OCI-LY3 (cell line): ENCODE measurements around the gene PLD1.

Experiments
- H2AFZ ChIP-seq: fragments of 200-600, 300-600 bp; shearing (Covaris generic); 2 replicates; pipeline ENCODE4 v1.6.0; 2014; ENCODE audit warnings: antibody characterized with exemption, low read depth, low read length
- H3K27ac ChIP-seq: fragments of 200-600, 300-600 bp; sonication (generic); 2 replicates; pipeline ENCODE4 v1.5.1; 2014; ENCODE audit warnings: mild to moderate bottlenecking, low read length, moderate library complexity, mixed read lengths
- H3K27me3 ChIP-seq: fragments of 200-600, 300-600 bp; sonication (generic); 2 replicates; pipeline ENCODE4 v1.6.1; 2014; ENCODE audit warnings: low read depth, low read length, mixed read lengths
- H3K36me3 ChIP-seq: fragments of 200-600, 300-600 bp; sonication (generic); replicated peaks from 2 replicates; pipeline ENCODE3; 2014; ENCODE audit warnings: low read depth, low read length, mixed read lengths
- H3K4me1 ChIP-seq: fragments of 300-600, 200-600 bp; sonication (generic); 2 replicates; pipeline ENCODE4 v1.6.1; 2014; ENCODE audit warnings: low read length, mixed read lengths
- H3K4me2 ChIP-seq: fragments of 200-600, 300-600 bp; sonication (generic); 2 replicates; pipeline ENCODE4 v1.6.1; 2014; ENCODE audit warnings: low read length, mixed read lengths
- H3K4me3 ChIP-seq: fragments of 300-600, 200-600 bp; sonication (generic); 2 replicates; pipeline ENCODE4 v1.5.1; 2014; ENCODE audit warnings: antibody characterized with exemption, mild to moderate bottlenecking, low read length, moderate library complexity
- H3K79me2 ChIP-seq: fragments of 300-600, 200-600 bp; shearing (Covaris generic); 2 replicates; pipeline ENCODE4 v1.6.1; 2014; ENCODE audit warnings: mild to moderate bottlenecking, low read length, mixed read lengths
- H3K9ac ChIP-seq: fragments of 300-600, 200-600 bp; shearing (Covaris generic); 2 replicates; pipeline ENCODE4 v1.6.0; 2014; ENCODE audit warnings: mild to moderate bottlenecking, low read length, moderate library complexity
- H3K9me3 ChIP-seq: fragments of 200-600, 300-600 bp; shearing (Covaris generic); 2 replicates; pipeline ENCODE4 v1.6.1; 2014; ENCODE audit warnings: low read length, mixed read lengths; ENCODE audit not compliant: insufficient read depth
- H4K20me1 ChIP-seq: fragments of 200-600, 300-600 bp; sonication (generic); 2 replicates; pipeline ENCODE4 v1.6.1; 2016; ENCODE audit warnings: low read length, mixed read lengths; ENCODE audit not compliant: insufficient read depth
- CTCF ChIP-seq: fragments of 200-600, 300-600 bp; sonication (generic); IDR thresholded peaks from 2 replicates; pipeline ENCODE4 v1.5.1; 2014; ENCODE audit warnings: antibody characterized with exemption, low read length, low read depth
- EZH2phosphoT487 ChIP-seq: fragments of 200-600 bp; shearing (Covaris generic); IDR thresholded peaks from 2 replicates; pipeline ENCODE4 v1.6.1; 2018; ENCODE audit warnings: antibody characterized with exemption, mixed run types, low read depth

Gene PLD1

GRCh38 chr3:171813897-171814460 lies 3.7 kb upstream of the PLD1 start:
- Histone ChIP-seq H3K36me3 (no peaks in the 10 kb centered on the region), H3K4me2 (no peak overlapping the region), H3K9ac (no peak overlapping the region), H3K27ac (no peak overlapping the region), H3K4me1 (no peaks in the 10 kb centered on the region), H3K27me3 (no peaks in the 10 kb centered on the region), H2AFZ (no peak overlapping the region), H3K4me3 (no peak overlapping the region), H4K20me1 (no peaks in the 10 kb centered on the region), H3K9me3 (no peaks in the 10 kb centered on the region), H3K79me2 (no peaks in the 10 kb centered on the region)
- TF ChIP-seq EZH2phosphoT487: no peak
- no peak for TF ChIP-seq CTCF

GRCh38 chr3:171813278-171813896 lies 3.1 kb upstream of the PLD1 start:
- TF ChIP-seq EZH2phosphoT487 (no peak), CTCF (no peak)
- no peak overlapping the region for H3K27ac ChIP-seq
- no peak overlapping the region for H2AFZ ChIP-seq

GRCh38 chr3:171812811-171813210 lies 2.5 kb upstream of the PLD1 start:
- no peak for TF ChIP-seq CTCF
- no peak for TF ChIP-seq EZH2phosphoT487
- Histone ChIP-seq H3K4me1 (no peaks in the 10 kb centered on the region), H3K36me3 (no peaks in the 10 kb centered on the region), H3K9ac (no peak overlapping the region), H2AFZ (no peak overlapping the region), H4K20me1 (no peaks in the 10 kb centered on the region), H3K79me2 (no peaks in the 10 kb centered on the region), H3K4me3 (no peak overlapping the region), H3K27ac (no peak overlapping the region), H3K9me3 (no peaks in the 10 kb centered on the region), H3K4me2 (no peak overlapping the region), H3K27me3 (no peaks in the 10 kb centered on the region)

More at GRCh38 chr3:171813278-171813896, 3.1 kb upstream of the PLD1 start:
- no peaks in the 10 kb centered on the region for H3K9me3 ChIP-seq
- no peaks in the 10 kb centered on the region for H4K20me1 ChIP-seq
- no peak overlapping the region for H3K4me2 ChIP-seq
- no peak overlapping the region for H3K9ac ChIP-seq
- H3K4me1 ChIP-seq: no peaks in the 10 kb centered on the region
- H3K27me3 ChIP-seq: no peaks in the 10 kb centered on the region
- no peak overlapping the region for H3K4me3 ChIP-seq
- no peaks in the 10 kb centered on the region for H3K36me3 ChIP-seq
- H3K79me2 ChIP-seq: no peaks in the 10 kb centered on the region

GRCh38 chr3:171811913-171812335 lies 1.6 kb upstream of the PLD1 start:
- H4K20me1 ChIP-seq: no peaks in the 10 kb centered on the region
- no peak overlapping the region for H2AFZ ChIP-seq
- H3K9ac ChIP-seq: no peak overlapping the region
- H3K4me3 ChIP-seq: no peak overlapping the region
- no peaks in the 10 kb centered on the region for H3K36me3 ChIP-seq
- H3K79me2 ChIP-seq: no peaks in the 10 kb centered on the region
- TF ChIP-seq CTCF (no peak), EZH2phosphoT487 (no peak)
- no peak overlapping the region for H3K27ac ChIP-seq
- H3K9me3 ChIP-seq: no peaks in the 10 kb centered on the region
- H3K4me2 ChIP-seq: no peak overlapping the region
- H3K27me3 ChIP-seq: no peaks in the 10 kb centered on the region
- no peaks in the 10 kb centered on the region for H3K4me1 ChIP-seq
